Gastrocnemius medialis (tissue), 4 donors: ENCODE measurements around the gene STXBP4.

Experiments used
- POLR2A ChIP-seq, 2 donors: fragments of 450-650 bp; IDR thresholded peaks; one replicate each; pipeline ENCODE4 v1.6.1; 2017; ENCODE audit warnings: antibody characterized with exemption in 2 of 2, mild to moderate bottlenecking in 2 of 2, moderate library complexity in 2 of 2
- TF ChIP-seq, protein P1 (sequence below), 5 experiments: fragments of 450-650 bp in 3 of 5; fragments of 200-600 bp in 2 of 5; sonication (generic) in 2 of 5; IDR thresholded peaks in 4 of 5; conservative IDR thresholded peaks in 1 of 5; 1 replicate in 4 of 5; 2 replicates in 1 of 5; pipeline ENCODE4 v1.5.1; 2016 to 2019; ENCODE audit warnings: antibody characterized with exemption in 5 of 5, mild to moderate bottlenecking in 3 of 5, moderate library complexity in 3 of 5

DNA sequence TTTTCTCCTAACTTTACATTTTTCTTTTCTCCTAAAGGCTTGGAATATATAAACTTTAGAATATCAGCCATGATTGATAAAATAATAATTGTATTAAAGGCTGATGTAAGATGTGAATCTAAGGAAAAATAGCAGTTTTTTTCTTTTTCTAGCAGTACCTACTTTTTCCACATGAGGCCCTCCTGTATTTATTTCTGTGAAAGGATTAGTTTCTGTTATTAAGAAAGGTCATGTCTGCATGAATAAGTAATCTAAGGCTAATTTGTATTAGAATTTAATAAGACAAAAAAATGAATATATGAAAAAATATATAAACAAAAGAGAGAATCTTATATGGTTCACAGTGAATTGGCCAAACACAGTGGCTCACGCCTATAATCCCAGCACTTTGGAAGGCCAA is 85.3 kb downstream of the STXBP4 start:
- TF ChIP-seq, protein P1, sequence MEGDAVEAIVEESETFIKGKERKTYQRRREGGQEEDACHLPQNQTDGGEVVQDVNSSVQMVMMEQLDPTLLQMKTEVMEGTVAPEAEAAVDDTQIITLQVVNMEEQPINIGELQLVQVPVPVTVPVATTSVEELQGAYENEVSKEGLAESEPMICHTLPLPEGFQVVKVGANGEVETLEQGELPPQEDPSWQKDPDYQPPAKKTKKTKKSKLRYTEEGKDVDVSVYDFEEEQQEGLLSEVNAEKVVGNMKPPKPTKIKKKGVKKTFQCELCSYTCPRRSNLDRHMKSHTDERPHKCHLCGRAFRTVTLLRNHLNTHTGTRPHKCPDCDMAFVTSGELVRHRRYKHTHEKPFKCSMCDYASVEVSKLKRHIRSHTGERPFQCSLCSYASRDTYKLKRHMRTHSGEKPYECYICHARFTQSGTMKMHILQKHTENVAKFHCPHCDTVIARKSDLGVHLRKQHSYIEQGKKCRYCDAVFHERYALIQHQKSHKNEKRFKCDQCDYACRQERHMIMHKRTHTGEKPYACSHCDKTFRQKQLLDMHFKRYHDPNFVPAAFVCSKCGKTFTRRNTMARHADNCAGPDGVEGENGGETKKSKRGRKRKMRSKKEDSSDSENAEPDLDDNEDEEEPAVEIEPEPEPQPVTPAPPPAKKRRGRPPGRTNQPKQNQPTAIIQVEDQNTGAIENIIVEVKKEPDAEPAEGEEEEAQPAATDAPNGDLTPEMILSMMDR (IDR thresholded peaks at IDR 0.05 in 4 of 5, conservative IDR thresholded peaks at IDR 0.05 in 1 of 5), result peak in 1 of 5 experiments; percentile 21
- no peak for TF ChIP-seq POLR2A (IDR thresholded peaks at IDR 0.05)
